ENCODE results near the gene MLN. TPM values are rescaled to one million over a fixed set of nuclear protein-coding genes. Genes with fewer than 3 reads are reported as not detected.
A peak's percentile ranks its signal among the peaks of the same experiment; 100 is the strongest.

Gene MLN
- total and polyA plus RNA-seq, 12 donors: not detected

- WGBS, 2 donors: 68 to 77% methylated on average over 11 of the region's 11 CpGs
- intact Hi-C loops (cut with DNase I): no loop called here
- peaks cover 0 to 29% (median 5%) of the 10 kb centered on the region in 7 donors for H3K27me3 ChIP-seq
- peak in 1 of 8 donors; percentile 28 for ATAC-seq
- peaks cover 0 to 25% (median 3%) of the 10 kb centered on the region in 9 donors for H3K4me1 ChIP-seq
- no peaks in the 10 kb centered on the region for H3K36me3 ChIP-seq
- H3K4me3 ChIP-seq: no peak overlapping the region
- H3K9me3 ChIP-seq: peaks cover 0 to 8% (median 0%) of the 10 kb centered on the region in 11 donors
- DNase-seq: no peak
- H3K27ac ChIP-seq: peak overlapping the region in 1 of 10 donors; percentile 76
- TF ChIP-seq, protein P1, sequence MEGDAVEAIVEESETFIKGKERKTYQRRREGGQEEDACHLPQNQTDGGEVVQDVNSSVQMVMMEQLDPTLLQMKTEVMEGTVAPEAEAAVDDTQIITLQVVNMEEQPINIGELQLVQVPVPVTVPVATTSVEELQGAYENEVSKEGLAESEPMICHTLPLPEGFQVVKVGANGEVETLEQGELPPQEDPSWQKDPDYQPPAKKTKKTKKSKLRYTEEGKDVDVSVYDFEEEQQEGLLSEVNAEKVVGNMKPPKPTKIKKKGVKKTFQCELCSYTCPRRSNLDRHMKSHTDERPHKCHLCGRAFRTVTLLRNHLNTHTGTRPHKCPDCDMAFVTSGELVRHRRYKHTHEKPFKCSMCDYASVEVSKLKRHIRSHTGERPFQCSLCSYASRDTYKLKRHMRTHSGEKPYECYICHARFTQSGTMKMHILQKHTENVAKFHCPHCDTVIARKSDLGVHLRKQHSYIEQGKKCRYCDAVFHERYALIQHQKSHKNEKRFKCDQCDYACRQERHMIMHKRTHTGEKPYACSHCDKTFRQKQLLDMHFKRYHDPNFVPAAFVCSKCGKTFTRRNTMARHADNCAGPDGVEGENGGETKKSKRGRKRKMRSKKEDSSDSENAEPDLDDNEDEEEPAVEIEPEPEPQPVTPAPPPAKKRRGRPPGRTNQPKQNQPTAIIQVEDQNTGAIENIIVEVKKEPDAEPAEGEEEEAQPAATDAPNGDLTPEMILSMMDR (IDR thresholded peaks at IDR 0.05): no peak
Measured at GRCh38 chr6:33839399-33840047, 35.7 kb upstream of the MLN start.

DNA sequence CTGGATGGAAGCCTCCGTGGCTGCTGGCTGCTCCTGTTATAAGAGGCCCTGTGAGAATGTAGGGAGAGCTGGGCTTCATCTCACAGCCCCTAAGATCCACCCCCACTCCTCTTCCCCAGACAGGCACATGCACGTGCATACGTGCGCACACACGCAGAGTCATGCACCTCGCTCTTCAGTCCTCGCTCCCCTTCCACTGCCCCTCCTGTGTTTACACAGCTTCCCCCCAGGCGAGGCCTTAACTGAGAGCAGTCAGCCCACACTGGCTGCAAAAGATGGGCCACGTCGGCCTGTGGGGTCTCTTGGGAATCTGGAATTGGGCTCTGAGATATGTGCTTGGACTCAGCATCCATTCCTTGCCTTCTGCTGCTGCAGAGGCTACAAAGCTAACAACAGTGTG, 35.2 kb upstream of the MLN start:
- Histone ChIP-seq H3K4me3 (no peak overlapping the region), H3K9me3 (peaks cover 0 to 8% (median 0%) of the 10 kb centered on the region in 11 donors), H3K4me1 (peaks cover 0 to 25% (median 3%) of the 10 kb centered on the region in 9 donors), H3K36me3 (no peaks in the 10 kb centered on the region), H3K27ac (no peak overlapping the region), H3K27me3 (peaks cover 0 to 30% (median 5%) of the 10 kb centered on the region in 7 donors)
- TF ChIP-seq, protein P1 (IDR thresholded peaks at IDR 0.05): no peak
- 75% methylated on average over 10 of the region's 10 CpGs for WGBS, 2 donors
- DNase-seq: no peak
- intact Hi-C loops (cut with DNase I): no loop called here
- no peak for ATAC-seq

DNA sequence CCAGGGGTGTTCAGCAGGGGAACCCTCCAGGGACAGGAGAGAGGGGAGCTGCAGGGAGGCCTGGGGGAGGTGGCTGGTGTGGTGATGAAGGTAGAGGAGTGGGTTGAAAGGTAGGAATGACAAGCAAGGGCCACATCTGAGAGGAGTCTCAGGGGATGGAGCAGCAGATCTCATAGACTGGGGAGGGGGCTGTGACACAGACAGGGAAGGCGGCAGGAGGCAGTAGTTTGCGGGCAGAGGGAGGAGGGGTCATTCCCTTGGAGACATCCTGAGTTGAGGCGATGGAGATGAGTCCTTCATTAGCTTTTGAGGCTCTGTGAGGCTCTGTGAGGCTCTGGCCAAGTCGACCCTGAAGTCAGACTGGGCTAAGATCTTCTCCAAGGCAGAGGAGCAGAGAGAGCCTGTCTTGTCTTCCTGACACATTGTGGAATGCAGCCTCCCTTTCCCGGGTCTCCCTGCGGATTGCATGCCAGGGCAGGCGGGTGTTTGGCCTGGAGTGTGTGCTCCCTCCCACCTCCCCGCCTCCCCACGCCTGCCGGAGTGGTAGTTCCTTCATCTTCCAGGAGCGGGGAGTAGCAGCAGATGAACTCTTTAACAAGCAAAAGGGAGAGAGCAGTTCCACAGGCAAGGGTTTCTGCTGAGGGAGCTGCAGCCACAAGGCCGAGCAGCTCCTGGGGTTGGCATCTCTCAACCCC, 34.3 kb upstream of the MLN start:
- ATAC-seq (no peak), DNase-seq (no peak)
- Histone ChIP-seq H3K36me3 (no peaks in the 10 kb centered on the region), H3K27ac (no peak overlapping the region), H3K4me1 (peaks cover 0 to 25% (median 3%) of the 10 kb centered on the region in 9 donors), H3K4me3 (no peak overlapping the region), H3K9me3 (peaks cover 0 to 8% (median 0%) of the 10 kb centered on the region in 11 donors), H3K27me3 (peaks cover 0 to 29% (median 5%) of the 10 kb centered on the region in 7 donors)
- intact Hi-C loops (cut with DNase I): loop anchor here in 1 of 10 donors (1.0 kb wide), 1 partner anchor 58 kb away; no protein-coding TSS in a partner anchor
- 43 to 51% methylated on average over 12 of the region's 12 CpGs for WGBS, 2 donors
- TF ChIP-seq, protein P1 (IDR thresholded peaks at IDR 0.05): no peak

GRCh38 chr6:33836806-33837469, 33.1 kb upstream of the MLN start:
- WGBS, 2 donors: 83 to 86% methylated on average over 3 of the region's 3 CpGs
- Histone ChIP-seq H3K4me3 (no peak overlapping the region), H3K9me3 (peaks cover 0 to 8% (median 0%) of the 10 kb centered on the region in 11 donors), H3K27ac (no peak overlapping the region), H3K36me3 (no peaks in the 10 kb centered on the region), H3K4me1 (peaks cover 0 to 25% (median 3%) of the 10 kb centered on the region in 9 donors), H3K27me3 (peaks cover 0 to 20% (median 5%) of the 10 kb centered on the region in 7 donors)
- TF ChIP-seq, protein P1 (IDR thresholded peaks at IDR 0.05): no peak
- no peak for ATAC-seq
- DNase-seq: no peak
- intact Hi-C loops (cut with DNase I): loop anchor here in 1 of 10 donors (1.0 kb wide), 1 partner anchor 57 kb away; no protein-coding TSS in a partner anchor
